GM12801 (cell line): Measurements from ENCODE around the gene SREBF2.

ENCODE experiments used
- TF ChIP-seq, protein P1 (sequence below): IDR thresholded peaks from one replicate; pipeline ENCODE4 v1.5.1; 2011; ENCODE audit warnings: control low read depth; ENCODE audit not compliant: insufficient read length; ENCODE audit errors: extremely low read depth

The SREBF2 gene

DNA sequence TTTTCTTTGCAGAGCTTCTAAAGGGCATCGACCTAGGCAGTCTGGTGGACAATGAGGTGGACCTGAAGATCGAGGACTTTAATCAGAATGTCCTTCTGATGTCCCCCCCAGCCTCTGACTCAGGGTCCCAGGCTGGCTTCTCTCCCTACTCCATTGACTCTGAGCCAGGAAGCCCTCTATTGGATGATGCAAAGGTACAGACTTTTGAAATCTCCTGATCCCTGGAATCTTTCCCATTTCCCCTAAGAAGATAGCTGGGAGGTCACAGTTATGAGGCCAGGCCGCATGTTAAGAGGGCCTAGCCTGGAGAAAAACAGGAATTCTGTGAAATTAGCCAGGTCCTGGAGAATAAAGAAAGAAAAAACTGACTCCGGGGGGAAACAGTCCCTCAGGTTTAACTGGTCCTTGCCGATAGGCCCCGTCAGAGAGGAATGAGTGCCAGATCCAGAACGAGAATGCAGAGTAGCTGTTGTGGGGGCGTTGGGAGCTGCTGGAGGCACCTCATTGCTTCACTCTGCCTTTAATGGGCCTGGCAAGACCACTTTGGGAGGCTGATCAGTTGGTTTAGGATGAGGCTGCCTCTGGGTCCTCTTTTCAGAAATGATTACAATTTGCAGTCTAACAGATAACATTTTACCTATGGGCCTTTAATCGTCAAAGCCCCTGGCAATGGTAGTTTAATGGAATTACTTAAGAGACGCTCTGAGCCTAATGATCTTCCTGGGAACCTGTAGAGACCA is 42.8 kb downstream of the SREBF2 start:
- TF ChIP-seq, protein P1, sequence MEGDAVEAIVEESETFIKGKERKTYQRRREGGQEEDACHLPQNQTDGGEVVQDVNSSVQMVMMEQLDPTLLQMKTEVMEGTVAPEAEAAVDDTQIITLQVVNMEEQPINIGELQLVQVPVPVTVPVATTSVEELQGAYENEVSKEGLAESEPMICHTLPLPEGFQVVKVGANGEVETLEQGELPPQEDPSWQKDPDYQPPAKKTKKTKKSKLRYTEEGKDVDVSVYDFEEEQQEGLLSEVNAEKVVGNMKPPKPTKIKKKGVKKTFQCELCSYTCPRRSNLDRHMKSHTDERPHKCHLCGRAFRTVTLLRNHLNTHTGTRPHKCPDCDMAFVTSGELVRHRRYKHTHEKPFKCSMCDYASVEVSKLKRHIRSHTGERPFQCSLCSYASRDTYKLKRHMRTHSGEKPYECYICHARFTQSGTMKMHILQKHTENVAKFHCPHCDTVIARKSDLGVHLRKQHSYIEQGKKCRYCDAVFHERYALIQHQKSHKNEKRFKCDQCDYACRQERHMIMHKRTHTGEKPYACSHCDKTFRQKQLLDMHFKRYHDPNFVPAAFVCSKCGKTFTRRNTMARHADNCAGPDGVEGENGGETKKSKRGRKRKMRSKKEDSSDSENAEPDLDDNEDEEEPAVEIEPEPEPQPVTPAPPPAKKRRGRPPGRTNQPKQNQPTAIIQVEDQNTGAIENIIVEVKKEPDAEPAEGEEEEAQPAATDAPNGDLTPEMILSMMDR: no peak

DNA sequence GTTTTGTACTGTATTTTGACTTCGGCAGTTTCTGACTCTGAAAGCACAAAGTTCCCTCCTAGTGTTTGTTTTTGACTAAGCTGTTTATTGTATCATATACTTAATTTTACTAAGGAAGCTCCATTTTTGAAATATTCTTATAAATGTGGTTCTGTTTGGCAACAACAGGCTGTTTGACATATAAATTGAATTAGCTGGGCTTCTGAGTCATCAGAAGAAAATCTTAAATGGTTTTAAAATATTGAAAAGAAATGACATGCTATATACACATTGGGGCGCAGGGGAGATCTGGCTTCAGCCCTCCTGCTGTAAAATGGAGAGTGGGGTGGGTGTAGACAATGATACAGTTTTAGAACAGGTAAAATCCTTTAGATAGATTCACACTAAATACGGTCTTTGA is 43.4 kb downstream of the SREBF2 start:
- TF ChIP-seq, protein P1: no peak

DNA sequence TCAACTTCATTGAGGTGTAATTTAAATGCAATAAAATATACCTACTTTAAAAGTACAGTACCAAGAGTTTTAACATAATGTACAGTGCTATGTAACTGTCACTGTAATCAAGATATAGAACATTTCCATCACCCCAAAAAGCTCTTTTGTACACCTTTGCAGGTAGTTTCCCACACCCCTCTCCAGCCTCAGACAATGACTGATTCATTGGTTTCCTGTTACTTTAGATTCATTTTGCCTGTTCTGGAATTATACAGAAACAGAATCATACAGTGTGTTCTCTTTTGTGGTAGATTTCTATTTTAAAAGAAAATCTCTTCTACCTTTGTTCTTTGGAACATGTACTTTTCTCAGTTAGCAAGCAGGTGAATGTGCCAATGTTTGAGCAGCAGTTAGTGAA is 43.8 kb downstream of the SREBF2 start:
- TF ChIP-seq, protein P1: no peak

DNA sequence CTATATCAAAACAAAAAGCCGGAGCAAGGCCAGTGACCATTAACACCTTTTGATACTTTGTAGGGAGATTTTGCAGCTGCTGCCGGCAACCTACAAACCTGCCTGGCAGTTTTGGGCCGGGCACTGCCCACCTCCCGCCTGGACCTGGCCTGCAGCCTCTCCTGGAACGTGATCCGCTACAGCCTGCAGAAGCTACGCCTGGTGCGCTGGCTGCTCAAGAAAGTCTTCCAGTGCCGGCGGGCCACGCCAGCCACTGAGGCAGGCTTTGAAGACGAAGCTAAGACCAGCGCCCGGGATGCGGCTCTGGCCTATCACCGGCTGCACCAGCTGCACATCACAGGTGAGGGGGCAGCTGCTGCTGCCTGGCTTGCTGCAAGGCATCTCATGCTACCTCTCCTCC is 47.7 kb downstream of the SREBF2 start:
- TF ChIP-seq, protein P1: no peak

DNA sequence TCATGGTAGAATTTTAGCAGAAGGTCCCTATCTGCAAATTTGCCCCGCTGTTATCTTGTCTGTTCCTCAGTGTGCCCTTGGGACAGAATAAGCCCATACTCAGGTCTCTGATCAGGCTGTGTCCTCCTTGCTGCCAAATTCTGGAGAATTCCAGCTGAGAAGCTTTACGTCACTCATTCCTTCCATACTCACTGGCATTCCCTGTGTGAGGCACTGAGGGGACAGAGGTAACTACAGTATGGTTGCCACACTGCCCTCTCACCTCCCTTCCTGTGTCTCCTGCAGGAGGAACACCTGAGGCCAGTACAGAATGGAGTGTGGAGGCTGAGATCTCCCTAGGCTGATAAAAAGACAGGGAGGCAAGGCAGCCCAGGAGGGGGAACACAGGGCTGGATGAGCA is 50.5 kb downstream of the SREBF2 start:
- TF ChIP-seq, protein P1: no peak

DNA sequence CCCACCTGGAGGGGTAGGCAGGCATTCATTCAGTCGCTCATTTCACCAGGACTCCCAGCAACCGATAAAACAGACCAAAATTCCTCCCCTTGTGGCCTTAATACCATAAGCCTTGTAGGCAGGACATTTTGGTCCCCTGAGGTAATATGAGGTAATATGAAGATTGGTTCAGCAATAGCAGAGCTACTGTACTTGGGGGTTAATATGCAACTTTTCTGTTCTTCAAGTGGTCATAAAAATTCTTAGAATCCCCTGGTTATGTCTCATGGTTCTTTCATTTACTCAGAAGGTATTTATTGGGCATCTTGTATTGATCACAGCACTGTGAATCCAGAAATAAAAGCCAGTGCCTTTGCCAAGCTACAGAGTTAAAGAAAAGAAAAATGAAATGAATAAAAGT is 52.2 kb downstream of the SREBF2 start:
- TF ChIP-seq, protein P1: no peak

DNA sequence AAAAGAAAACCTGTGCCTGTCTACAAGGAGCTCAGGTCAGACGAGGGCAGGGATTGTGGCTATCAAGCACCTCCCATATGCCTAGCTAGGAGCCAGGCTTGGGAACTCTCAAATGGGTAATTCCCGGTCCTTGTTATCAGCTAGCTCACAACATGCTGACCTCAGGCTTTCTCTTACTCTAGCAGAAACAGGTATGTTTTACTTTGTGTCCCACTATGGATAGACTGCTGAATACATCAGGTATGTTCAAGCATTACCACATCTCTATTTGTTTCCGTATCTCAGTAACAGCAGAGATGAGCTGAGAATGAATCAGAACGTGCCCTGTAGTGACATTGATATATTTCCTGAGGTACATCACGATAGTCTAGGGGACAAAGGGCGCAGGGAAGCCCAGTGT is 52.6 kb downstream of the SREBF2 start:
- TF ChIP-seq, protein P1: no peak
